OCI-LY1 (cell line): ENCODE results near the gene PIAS2.
"Not testable (repeated sequence)": the region's sequence is repeated elsewhere in the genome, so short reads cannot be mapped to it uniquely, and the experiment has no call there.

Experiments used
- EZH2 ChIP-seq: fragments of 200-600 bp; sonication (generic), shearing (Covaris generic); IDR thresholded peaks from 2 replicates; pipeline ENCODE4 v1.8.0; 2017; ENCODE audit warnings: borderline replicate concordance, mixed run types, mild to moderate bottlenecking, antibody characterized with exemption, low read length, moderate library complexity, mixed read lengths
- TF ChIP-seq, protein P1 (sequence below): fragments of 200-600 bp; sonication (generic), shearing (Covaris generic); IDR thresholded peaks from 2 replicates; pipeline ENCODE4 v1.5.1; 2017; ENCODE audit warnings: mild to moderate bottlenecking, antibody characterized with exemption, low read length, moderate library complexity, mixed read lengths

DNA sequence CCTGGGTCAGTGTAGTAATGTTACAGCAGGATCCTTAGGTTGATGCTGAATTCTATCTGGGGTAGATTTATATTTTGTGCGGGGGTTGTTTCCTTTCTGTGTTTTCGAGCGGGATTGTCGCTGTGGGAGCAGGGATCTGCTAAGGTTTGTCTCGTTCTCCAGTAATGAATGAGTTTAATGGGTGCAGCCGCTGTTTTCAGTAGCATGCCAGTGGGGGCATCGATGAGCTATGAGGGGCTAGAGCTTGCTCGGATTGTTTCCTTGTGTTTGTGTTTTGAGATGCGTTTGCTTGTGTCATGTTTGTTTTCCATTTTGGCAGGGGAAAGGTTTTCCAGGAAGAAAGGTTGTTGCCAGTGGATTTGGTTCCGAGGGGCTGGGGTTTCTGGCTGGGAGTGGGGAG, 49.0 kb upstream of the PIAS2 start:
- TF ChIP-seq, protein P1, sequence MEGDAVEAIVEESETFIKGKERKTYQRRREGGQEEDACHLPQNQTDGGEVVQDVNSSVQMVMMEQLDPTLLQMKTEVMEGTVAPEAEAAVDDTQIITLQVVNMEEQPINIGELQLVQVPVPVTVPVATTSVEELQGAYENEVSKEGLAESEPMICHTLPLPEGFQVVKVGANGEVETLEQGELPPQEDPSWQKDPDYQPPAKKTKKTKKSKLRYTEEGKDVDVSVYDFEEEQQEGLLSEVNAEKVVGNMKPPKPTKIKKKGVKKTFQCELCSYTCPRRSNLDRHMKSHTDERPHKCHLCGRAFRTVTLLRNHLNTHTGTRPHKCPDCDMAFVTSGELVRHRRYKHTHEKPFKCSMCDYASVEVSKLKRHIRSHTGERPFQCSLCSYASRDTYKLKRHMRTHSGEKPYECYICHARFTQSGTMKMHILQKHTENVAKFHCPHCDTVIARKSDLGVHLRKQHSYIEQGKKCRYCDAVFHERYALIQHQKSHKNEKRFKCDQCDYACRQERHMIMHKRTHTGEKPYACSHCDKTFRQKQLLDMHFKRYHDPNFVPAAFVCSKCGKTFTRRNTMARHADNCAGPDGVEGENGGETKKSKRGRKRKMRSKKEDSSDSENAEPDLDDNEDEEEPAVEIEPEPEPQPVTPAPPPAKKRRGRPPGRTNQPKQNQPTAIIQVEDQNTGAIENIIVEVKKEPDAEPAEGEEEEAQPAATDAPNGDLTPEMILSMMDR, result not testable (repeated sequence)
- TF ChIP-seq EZH2, result not testable (repeated sequence)
